Activated T-helper 17 cell treated with anti-CD3 and anti-CD28 coated beads, Interleukin-2, amount 50 U/mL, for 72 hours (primary cell): ENCODE measurements around the gene SRRM5. TPM values are rescaled to one million over a fixed set of nuclear protein-coding genes. Genes with fewer than 3 reads are reported as not detected.

Experiments
- ATAC-seq: fragments of 150-1000 bp; cut with Tn5 transposase; replicated peaks from 2 replicates; pipeline ENCODE4 v1.10.0; 2021; ENCODE audit warnings: mild to moderate bottlenecking, moderate library complexity
- H3K27ac Mint-ChIP-seq: one replicate; pipeline ENCODE4 v1.8.0; 2022; ENCODE audit warnings: mixed read lengths
- H3K27me3 Mint-ChIP-seq: one replicate; pipeline ENCODE4 v1.8.0; 2022; ENCODE audit warnings: mixed read lengths
- H3K36me3 Mint-ChIP-seq: one replicate; pipeline ENCODE4 v1.8.0; 2022; ENCODE audit warnings: low read depth, mild to moderate bottlenecking, mixed read lengths
- H3K4me1 Mint-ChIP-seq: one replicate; pipeline ENCODE4 v1.8.0; 2022; ENCODE audit warnings: mixed read lengths
- H3K4me3 Mint-ChIP-seq: one replicate; pipeline ENCODE4 v1.8.0; 2022; ENCODE audit warnings: mild to moderate bottlenecking, mixed read lengths
- H3K9me3 Mint-ChIP-seq: one replicate; pipeline ENCODE4 v1.8.0; 2022; ENCODE audit warnings: mixed read lengths
- total RNA-seq, 2 donors: library from RNA; stranded (reverse); gene quantifications; one replicate each; pipeline ENCODE4 v1.2.3, GENCODE V29; 2022

Gene SRRM5
- total RNA-seq, 2 donors from 2014 or later = 0.74 to 1.4 TPM

DNA sequence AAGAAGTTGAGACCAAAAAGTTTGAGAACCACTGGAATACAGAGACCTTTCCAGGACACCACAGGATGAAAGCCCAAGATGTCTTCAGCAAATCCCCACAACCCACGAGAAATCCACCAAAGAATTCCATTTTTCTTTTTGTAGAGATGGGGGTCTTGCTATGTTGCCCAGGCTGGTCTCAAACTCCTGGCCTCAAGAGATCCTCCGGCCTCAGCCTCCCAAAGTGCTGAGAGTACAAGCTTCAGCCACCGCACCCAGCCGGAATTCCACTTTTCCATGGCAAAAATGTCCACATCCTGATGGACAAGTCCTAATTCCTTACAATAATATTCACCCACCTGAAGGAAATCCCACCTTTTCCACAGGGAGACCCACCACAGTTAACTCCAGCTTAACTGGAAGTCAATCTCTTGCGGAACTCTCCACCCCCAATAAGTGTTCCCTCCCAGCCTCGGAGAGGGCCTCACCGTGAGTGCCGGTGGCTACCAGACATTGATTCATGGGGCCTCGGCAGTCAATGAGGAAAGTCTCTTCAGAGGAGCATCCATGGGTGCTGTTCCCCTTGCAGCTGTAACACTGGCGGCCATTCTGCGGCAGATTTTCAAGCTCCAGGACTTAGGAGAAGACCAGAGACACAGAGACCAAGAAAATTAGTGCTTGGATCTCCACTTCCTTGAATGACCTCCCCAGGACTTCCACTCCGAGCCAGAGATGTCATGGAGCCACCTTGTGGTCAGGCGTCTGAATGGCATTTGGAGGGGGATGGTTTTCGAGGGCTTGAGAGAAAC, 40.1 kb downstream of the SRRM5 start:
- Mint-ChIP-seq H3K4me3 (no peak overlapping the region), H3K27ac (no peak overlapping the region), H3K4me1 (no peaks in the 10 kb centered on the region), H3K9me3 (no peaks in the 10 kb centered on the region), H3K36me3 (peaks cover 80% of the 10 kb centered on the region), H3K27me3 (no peaks in the 10 kb centered on the region)
- peak; percentile 44 for ATAC-seq

- Mint-ChIP-seq H3K4me1 (peaks cover 3% of the 10 kb centered on the region), H3K27ac (no peak overlapping the region), H3K4me3 (no peak overlapping the region), H3K9me3 (peaks cover 3% of the 10 kb centered on the region), H3K27me3 (no peaks in the 10 kb centered on the region), H3K36me3 (peaks cover 80% of the 10 kb centered on the region)
- no peak for ATAC-seq
Measured at GRCh38 chr19:43652546-43652874, 40.6 kb downstream of the SRRM5 start.

- no peak for ATAC-seq
- Mint-ChIP-seq H3K4me3 (no peak overlapping the region), H3K36me3 (peaks cover 81% of the 10 kb centered on the region), H3K4me1 (peaks cover 4% of the 10 kb centered on the region), H3K27me3 (no peaks in the 10 kb centered on the region), H3K27ac (no peak overlapping the region), H3K9me3 (peaks cover 4% of the 10 kb centered on the region)
Measured at GRCh38 chr19:43656436-43656835, 44.5 kb downstream of the SRRM5 start.

GRCh38 chr19:43658001-43658400, 46.1 kb downstream of the SRRM5 start:
- Mint-ChIP-seq H3K4me3 (no peak overlapping the region), H3K4me1 (peaks cover 4% of the 10 kb centered on the region), H3K9me3 (peaks cover 4% of the 10 kb centered on the region), H3K27me3 (no peaks in the 10 kb centered on the region), H3K27ac (no peak overlapping the region), H3K36me3 (peaks cover 80% of the 10 kb centered on the region)
- no peak for ATAC-seq

GRCh38 chr19:43658494-43658893, 46.6 kb downstream of the SRRM5 start:
- peaks cover 4% of the 10 kb centered on the region for H3K9me3 Mint-ChIP-seq
- peaks cover 4% of the 10 kb centered on the region for H3K4me1 Mint-ChIP-seq
- H3K27me3 Mint-ChIP-seq = no peaks in the 10 kb centered on the region
- ATAC-seq = no peak
- peaks cover 75% of the 10 kb centered on the region for H3K36me3 Mint-ChIP-seq
- no peak overlapping the region for H3K27ac Mint-ChIP-seq
- H3K4me3 Mint-ChIP-seq = no peak overlapping the region

DNA sequence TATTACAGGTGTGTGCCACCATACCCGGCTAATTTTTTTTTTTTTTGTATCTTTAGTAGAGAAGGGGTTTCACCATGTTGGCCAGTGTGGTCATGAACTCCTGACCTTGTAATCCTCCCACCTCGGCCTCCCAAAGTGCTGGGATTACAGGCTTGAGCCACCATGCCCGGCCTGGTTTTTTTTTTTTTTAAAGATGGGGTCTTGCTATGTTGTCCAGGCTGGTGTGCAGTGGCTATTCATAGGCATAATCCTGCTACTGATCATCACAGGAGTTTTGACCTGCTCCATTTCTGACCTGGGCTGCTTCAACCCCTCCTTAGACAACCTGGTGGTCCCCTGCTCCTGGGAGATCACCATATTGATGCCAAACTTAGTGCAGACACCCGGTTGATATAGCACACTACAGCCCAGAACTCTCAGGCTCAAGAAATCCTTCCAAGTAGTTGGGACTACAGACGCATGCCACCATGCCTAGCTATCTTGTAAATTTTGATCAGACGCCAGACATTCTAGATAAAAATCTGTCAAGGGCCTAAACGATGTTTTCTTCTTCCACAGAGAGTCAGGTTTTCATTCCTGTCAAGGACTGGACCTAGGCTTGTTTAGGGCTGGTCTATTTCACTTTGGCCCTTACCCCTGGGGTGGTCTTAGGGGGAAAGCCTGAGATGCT, 48.5 kb downstream of the SRRM5 start:
- H3K27ac Mint-ChIP-seq = no peak overlapping the region
- H3K9me3 Mint-ChIP-seq = peaks cover 4% of the 10 kb centered on the region
- peaks cover 22% of the 10 kb centered on the region for H3K4me1 Mint-ChIP-seq
- H3K4me3 Mint-ChIP-seq = no peak overlapping the region
- H3K36me3 Mint-ChIP-seq = peaks cover 75% of the 10 kb centered on the region
- no peaks in the 10 kb centered on the region for H3K27me3 Mint-ChIP-seq
- no peak for ATAC-seq

DNA sequence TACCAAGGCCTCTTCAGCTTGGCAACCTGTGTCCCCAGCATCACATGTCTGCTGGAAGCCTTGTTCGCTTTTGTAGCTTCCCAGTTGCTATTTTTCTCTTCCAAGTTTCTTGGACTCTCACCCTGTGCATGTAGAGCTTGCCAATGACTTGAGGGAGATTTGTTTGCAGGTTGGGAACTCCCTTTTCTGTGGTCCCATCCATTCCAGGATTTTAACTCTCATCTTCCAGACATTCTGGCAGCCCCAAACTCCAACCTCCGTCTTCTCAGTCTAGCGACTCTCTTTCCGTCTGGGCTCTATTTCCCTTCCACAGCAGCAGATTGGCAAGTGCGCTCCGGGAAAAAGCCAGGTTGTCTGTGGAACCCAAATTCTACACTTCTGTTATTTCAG, 49.1 kb downstream of the SRRM5 start:
- H3K36me3 Mint-ChIP-seq = peaks cover 73% of the 10 kb centered on the region
- H3K27ac Mint-ChIP-seq = no peak overlapping the region
- ATAC-seq = no peak
- H3K4me1 Mint-ChIP-seq = peaks cover 22% of the 10 kb centered on the region
- H3K27me3 Mint-ChIP-seq = no peaks in the 10 kb centered on the region
- no peak overlapping the region for H3K4me3 Mint-ChIP-seq
- peaks cover 4% of the 10 kb centered on the region for H3K9me3 Mint-ChIP-seq

- Mint-ChIP-seq H3K4me3 (no peak overlapping the region), H3K27me3 (no peaks in the 10 kb centered on the region), H3K36me3 (peaks cover 73% of the 10 kb centered on the region), H3K4me1 (peaks cover 22% of the 10 kb centered on the region), H3K27ac (no peak overlapping the region), H3K9me3 (peaks cover 1% of the 10 kb centered on the region)
- ATAC-seq = no peak
Measured at GRCh38 chr19:43662487-43662886, 50.6 kb downstream of the SRRM5 start.

- H3K9me3 Mint-ChIP-seq = no peaks in the 10 kb centered on the region
- H3K27ac Mint-ChIP-seq = peak overlapping the region; percentile 25
- no peak for ATAC-seq
- H3K27me3 Mint-ChIP-seq = no peaks in the 10 kb centered on the region
- peaks cover 78% of the 10 kb centered on the region for H3K36me3 Mint-ChIP-seq
- peak overlapping the region; percentile 39 for H3K4me3 Mint-ChIP-seq
- peaks cover 28% of the 10 kb centered on the region for H3K4me1 Mint-ChIP-seq
Measured at GRCh38 chr19:43664018-43664417, 52.1 kb downstream of the SRRM5 start.

Other genes starting within 250 kb of the SRRM5 start
- gene TEX101, start 197.2 kb upstream of the SRRM5 start, total RNA-seq = not detected
- 1 to 10 TPM; 1.0 to 3.0 TPM for gene LYPD3, start 146.5 kb upstream of the SRRM5 start, total RNA-seq
- 10 to 100 TPM; 16.7 to 25.5 TPM for gene PHLDB3, start 107.3 kb upstream of the SRRM5 start, total RNA-seq
- gene ETHE1, start 84.9 kb upstream of the SRRM5 start, total RNA-seq = 10 to 100 TPM; 71.1 to 74.0 TPM
- gene ZNF575, start 78.9 kb upstream of the SRRM5 start, total RNA-seq = 1 to 10 TPM in 1 of 2 donors, under 1 TPM in 1; 0.86 to 1.7 TPM
- 10 to 100 TPM; 33.8 to 34.9 TPM for gene XRCC1, start 36.6 kb upstream of the SRRM5 start, total RNA-seq
- gene PINLYP, start 36.3 kb upstream of the SRRM5 start, total RNA-seq = 1 to 10 TPM; 4.6 to 6.2 TPM
- 10 to 100 TPM; 18.3 to 22.1 TPM for gene IRGQ, start 16.0 kb upstream of the SRRM5 start, total RNA-seq
- 10 to 100 TPM; 17.8 to 23.3 TPM for gene ZNF576, start 15.5 kb upstream of the SRRM5 start, total RNA-seq
- 10 to 100 TPM; 12.9 to 27.6 TPM for gene ZNF428, start 7.5 kb downstream of the SRRM5 start, total RNA-seq
- gene CADM4, start 27.8 kb downstream of the SRRM5 start, total RNA-seq = under 1 TPM; 0.22 to 0.61 TPM
- gene PLAUR, start 58.1 kb downstream of the SRRM5 start, total RNA-seq = 10 to 100 TPM; 11.2 to 52.5 TPM
- gene IRGC, start 104.0 kb downstream of the SRRM5 start, total RNA-seq = not detected
- 100 to 1,000 TPM in 1 of 2 donors, 10 to 100 TPM in 1; 70.4 to 109 TPM for gene SMG9, start 142.9 kb downstream of the SRRM5 start, total RNA-seq
- 100 to 1,000 TPM; 116 to 385 TPM for gene KCNN4, start 168.9 kb downstream of the SRRM5 start, total RNA-seq
- 1 to 10 TPM in 1 of 2 donors, under 1 TPM in 1; 0.73 to 6.6 TPM for gene LYPD5, start 190.4 kb downstream of the SRRM5 start, total RNA-seq
- gene ZNF283, start 215.2 kb downstream of the SRRM5 start, total RNA-seq = 10 to 100 TPM in 1 of 2 donors, 1 to 10 TPM in 1; 7.7 to 12.3 TPM